Pulmonary artery endothelial cell (primary cell): ENCODE measurements around the gene CXorf38. TPM values are rescaled to one million over a fixed set of nuclear protein-coding genes. Genes with fewer than 3 reads are reported as not detected.
A peak's percentile ranks its signal among the peaks of the same experiment; 100 is the strongest.

Experiments
- DNase-seq: peaks from one replicate; pipeline ENCODE4 v3.0.0-alpha.2; 2011; ENCODE audit warnings: low read depth, low spot score
- total RNA-seq: library from RNA; depleted of rRNA; stranded (reverse); fragments of >200 nt; gene quantifications from 2 replicates; pipeline ENCODE4 v1.2.3, GENCODE V29; 2014

Gene CXorf38, protein sequence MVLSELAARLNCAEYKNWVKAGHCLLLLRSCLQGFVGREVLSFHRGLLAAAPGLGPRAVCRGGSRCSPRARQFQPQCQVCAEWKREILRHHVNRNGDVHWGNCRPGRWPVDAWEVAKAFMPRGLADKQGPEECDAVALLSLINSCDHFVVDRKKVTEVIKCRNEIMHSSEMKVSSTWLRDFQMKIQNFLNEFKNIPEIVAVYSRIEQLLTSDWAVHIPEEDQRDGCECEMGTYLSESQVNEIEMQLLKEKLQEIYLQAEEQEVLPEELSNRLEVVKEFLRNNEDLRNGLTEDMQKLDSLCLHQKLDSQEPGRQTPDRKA
- 13.1 and 14.3 TPM in 2 replicates for total RNA-seq

- peak; percentile 44 for DNase-seq
Observed at GRCh38 chrX:40647307-40648197, at the start of gene CXorf38. Gene CXorf38 (minus strand): TSS chrX:40647561. CDS start chrX:40647520, 41 bp downstream.

GRCh38 chrX:40694802-40695201, 47.4 kb upstream of the CXorf38 start:
- DNase-seq: no peak

GRCh38 chrX:40688929-40689328, 41.6 kb upstream of the CXorf38 start:
- DNase-seq: no peak

DNA sequence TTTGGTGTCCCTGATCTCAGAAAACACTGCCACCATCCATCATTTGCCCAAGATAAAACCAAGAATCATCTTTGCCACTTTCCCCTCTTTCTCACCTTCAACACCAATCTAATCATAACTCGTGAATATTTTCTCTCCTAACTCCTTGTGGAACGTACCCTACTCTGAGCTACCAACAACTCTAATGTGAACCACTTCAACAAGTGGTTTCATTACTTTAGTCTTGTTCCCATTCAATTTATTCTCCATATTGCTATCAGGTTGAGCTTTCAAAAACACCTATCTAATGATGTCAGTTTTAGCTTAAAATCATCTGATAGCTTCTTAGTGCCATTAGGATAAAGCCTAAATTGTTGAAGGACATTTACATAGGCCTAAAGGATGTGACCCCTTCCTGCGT, 39.8 kb upstream of the CXorf38 start:
- DNase-seq: no peak

GRCh38 chrX:40685362-40685918, 38.1 kb upstream of the CXorf38 start:
- no peak for DNase-seq

- DNase-seq: no peak
Observed at GRCh38 chrX:40684092-40684491, 36.7 kb upstream of the CXorf38 start.

DNA sequence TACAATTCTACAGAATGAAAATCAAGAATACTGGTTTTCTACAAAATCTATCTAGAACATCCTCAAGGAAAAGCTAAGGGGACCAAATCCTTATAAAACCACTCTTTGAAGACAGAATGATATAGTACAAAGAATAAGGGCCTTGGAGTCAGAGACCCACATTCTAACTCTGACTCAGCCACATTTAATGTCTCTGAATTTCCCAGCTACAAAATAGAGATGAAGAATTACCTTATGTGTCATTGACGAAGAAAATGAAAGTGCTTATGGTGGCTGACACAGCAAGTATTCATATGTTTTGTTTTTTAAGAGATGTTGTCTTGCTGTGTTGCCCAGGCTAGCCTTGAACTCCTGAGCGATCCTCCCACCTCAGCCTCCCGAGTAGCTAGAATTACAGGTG, 35.9 kb upstream of the CXorf38 start:
- no peak for DNase-seq

GRCh38 chrX:40671126-40671525, 23.8 kb upstream of the CXorf38 start:
- DNase-seq: no peak

GRCh38 chrX:40663880-40664630, 16.7 kb upstream of the CXorf38 start:
- no peak for DNase-seq

GRCh38 chrX:40663078-40663740, 15.8 kb upstream of the CXorf38 start:
- no peak for DNase-seq

DNA sequence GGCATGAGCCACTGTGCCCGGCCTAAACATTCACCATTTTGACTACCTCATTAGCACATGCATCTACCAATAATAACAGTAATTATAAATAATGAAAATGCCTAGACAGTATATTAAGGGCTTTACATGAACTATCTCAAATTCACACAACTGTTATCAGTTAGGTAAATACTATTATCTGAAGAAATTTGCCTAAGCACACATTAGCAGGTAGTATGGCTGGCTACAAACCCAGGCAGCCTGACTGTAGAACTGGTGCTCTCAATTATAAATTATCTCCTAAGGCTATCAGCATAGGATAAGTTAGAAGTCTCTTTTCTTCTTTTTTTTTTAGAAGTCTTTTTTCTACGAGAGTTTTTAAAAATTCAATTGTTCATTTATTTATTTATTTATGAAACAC, 14.1 kb upstream of the CXorf38 start:
- no peak for DNase-seq

DNA sequence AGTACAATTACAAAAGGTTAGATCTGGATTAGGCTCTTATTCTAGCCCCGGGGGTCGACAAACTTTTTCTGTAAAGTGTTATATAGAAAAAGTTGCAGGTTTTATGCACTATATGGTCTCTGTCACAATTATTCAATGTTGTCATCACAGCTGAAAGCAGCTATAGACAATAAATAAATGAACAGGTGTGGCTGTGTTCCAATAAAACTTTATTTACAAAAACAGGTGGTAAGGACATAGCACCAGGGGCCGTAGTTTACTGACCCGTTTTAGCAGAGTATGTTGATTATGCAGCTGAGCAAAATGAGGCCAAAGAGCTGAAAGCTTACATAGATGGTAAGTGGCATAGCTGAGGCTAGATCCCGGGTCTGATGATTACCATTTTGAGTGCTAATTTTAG, 13.0 kb upstream of the CXorf38 start:
- no peak for DNase-seq

- no peak for DNase-seq
Observed at GRCh38 chrX:40653535-40653934, 6.2 kb upstream of the CXorf38 start.

DNA sequence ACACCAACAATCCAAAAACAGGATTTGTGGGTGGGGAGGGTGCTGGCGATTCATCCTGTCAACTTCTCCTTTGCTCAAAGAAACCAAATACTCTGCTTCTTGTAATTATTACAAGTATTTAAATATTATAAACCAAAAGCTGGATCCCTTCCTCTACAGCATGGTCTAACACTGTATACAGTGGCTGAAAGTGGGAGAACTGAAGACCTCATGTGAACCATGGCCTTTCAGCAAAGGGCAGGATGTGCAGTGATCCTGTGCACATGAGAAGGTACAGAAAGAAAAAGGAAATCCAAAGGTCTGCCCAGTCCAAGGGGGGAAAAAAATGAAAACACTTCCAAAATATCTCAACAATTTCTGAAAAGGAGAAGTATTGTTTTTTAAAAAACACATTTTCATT, 5.3 kb upstream of the CXorf38 start:
- DNase-seq: no peak

- peak; percentile 36 for DNase-seq
Observed at GRCh38 chrX:40651620-40652223, 4.4 kb upstream of the CXorf38 start.

- no peak for DNase-seq
Observed at GRCh38 chrX:40646489-40647306, 663 bp downstream of the CXorf38 start.

DNA sequence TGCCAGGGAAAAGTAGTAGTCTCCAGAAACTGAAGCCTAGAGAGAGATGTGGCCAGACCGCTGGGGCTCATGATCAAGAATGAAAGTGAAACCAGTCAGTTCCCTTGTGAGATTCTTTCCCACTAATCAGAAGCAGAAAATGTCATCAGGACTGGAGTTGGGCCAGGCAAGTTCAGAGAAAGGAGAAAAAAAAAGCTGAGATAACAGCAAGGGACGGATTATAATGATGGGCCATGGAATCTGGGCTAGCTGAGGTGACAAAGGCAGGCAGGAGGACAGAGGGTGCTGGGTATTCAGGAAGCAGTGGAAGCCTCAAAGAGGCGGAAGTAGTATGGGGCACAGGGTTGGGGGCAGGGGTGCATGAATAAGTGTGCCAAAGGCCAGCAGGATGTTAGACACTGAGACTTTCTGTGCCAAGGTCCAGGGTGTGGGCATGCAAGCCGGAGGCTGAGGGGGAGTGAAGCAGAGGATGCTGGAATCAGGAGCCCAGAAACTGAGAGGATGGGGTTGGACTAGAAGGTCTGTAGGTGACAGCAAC, 2.5 kb downstream of the CXorf38 start:
- DNase-seq: peak; percentile 13

GRCh38 chrX:40644176-40644575, 3.2 kb downstream of the CXorf38 start:
- DNase-seq: no peak

GRCh38 chrX:40637687-40638086, 9.7 kb downstream of the CXorf38 start:
- no peak for DNase-seq
